CD1c-positive myeloid dendritic cell (primary cell): ENCODE results near the gene PMS2.
"Not testable (repeated sequence)": the region's sequence is repeated elsewhere in the genome, so short reads cannot be mapped to it uniquely, and the experiment has no call there.

Source experiments
- DNase-seq: peaks from one replicate; pipeline ENCODE4 v3.0.0-alpha.2; 2016; ENCODE audit errors: extremely low spot score

PMS2 gene

GRCh38 chr7:5924180-5924579 lies 84.7 kb downstream of the PMS2 start:
- not testable (repeated sequence) for DNase-seq
